NCI-H1436 (cell line): ENCODE measurements around the gene DEUP1.
A peak's percentile ranks its signal among the peaks of the same experiment; 100 is the strongest.
"Not testable (repeated sequence)": the region's sequence is repeated elsewhere in the genome, so short reads cannot be mapped to it uniquely, and the experiment has no call there.

Experiments used
- DNase-seq: peaks from one replicate; lab custom pipeline; 2025; lab: John Stamatoyannopoulos, UW

The DEUP1 gene

GRCh38 chr11:93361435-93361834 lies 30.9 kb downstream of the DEUP1 start:
- no peak for DNase-seq

GRCh38 chr11:93368022-93368421 lies 37.5 kb downstream of the DEUP1 start:
- DNase-seq, result no peak

DNA sequence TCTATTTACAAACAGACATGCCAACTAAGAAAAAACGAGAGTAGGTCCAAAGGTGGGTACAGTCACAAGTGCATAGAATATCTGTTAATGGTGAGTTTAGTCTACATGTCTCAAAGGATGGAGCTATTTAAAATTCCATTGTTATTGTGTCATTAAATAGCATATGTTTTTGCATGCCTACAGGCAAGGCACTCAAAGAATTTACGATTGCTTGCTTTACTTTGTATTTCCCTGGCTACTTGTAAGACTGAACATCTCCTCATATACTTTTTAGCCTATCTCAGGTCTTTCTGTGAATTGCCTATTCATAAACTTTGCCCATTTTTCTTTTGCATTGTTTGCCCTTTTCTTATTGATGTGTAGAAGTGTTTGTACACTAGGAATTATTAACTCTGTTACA lies 39.7 kb downstream of the DEUP1 start:
- no peak for DNase-seq

GRCh38 chr11:93389737-93390136 lies 59.2 kb downstream of the DEUP1 start:
- no peak for DNase-seq

- no peak for DNase-seq
These were observed 62.3 kb downstream of the DEUP1 start for GRCh38 chr11:93392867-93393266.

DNA sequence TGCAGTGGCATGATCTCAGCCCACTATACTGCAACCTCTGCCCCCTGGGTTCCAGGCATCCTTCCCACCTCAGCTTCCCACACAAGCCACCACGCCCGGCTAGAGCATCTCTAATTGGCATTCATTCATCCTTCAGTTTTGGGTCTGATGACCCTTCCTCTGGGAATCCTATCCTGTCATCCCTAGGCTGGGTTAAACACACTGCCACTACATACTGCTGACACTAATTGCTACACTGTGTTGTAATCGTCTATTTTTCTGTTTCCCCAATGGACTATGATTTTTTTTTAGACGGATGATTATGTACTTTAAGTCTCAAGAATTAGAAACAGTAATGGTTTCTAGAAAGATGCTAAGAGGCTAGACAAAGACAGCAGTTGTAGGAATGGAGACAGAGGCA lies 62.8 kb downstream of the DEUP1 start:
- DNase-seq, result no peak

GRCh38 chr11:93394488-93394887 lies 63.9 kb downstream of the DEUP1 start:
- DNase-seq, result no peak

DNA sequence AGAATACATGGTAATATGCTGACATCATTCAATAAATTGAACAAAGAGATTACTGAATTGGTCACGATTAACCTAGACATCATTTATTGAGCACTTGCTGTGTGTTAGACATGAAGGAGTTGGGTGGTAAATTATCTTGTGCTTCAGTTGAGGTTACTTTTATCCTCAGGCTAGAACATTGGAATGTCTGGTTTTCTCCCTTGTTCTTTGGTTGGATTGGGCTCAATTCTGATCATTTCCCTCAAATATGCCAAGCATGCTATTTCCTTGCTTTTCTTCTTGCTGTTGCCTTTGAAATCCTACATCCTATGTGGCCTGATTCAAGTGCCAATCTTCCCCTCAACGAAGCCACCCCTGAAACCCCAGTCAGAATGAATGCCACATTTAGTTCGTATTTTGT lies 65.8 kb downstream of the DEUP1 start:
- no peak for DNase-seq

DNA sequence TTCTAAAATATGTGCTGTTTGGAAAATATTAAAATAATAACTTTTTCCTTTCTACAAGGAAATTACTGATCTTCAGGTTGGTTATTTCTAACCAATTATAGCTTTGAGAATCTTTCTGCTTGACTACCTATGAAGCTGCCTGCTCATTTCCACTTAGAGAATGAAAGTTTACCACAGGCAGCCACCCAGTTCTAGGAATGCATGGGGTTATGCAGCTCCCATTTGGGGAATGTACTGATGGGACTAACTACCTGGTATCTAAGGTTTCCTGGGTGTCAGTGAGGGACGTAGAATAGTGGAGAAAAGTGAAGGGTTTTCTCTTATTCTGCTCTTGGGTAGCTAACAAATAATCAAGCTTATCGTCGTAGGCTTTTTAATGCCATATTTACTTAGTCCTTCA lies 73.4 kb downstream of the DEUP1 start:
- no peak for DNase-seq

GRCh38 chr11:93407777-93408401 lies 77.3 kb downstream of the DEUP1 start:
- no peak for DNase-seq

GRCh38 chr11:93410441-93410840 lies 79.9 kb downstream of the DEUP1 start:
- no peak for DNase-seq

- no peak for DNase-seq
These were observed 81.2 kb downstream of the DEUP1 start for GRCh38 chr11:93411705-93412104.

- no peak for DNase-seq
These were observed 101.7 kb downstream of the DEUP1 start for GRCh38 chr11:93432247-93432646.

- not testable (repeated sequence) for DNase-seq
These were observed 112.7 kb downstream of the DEUP1 start for GRCh38 chr11:93443232-93443631.

DNA sequence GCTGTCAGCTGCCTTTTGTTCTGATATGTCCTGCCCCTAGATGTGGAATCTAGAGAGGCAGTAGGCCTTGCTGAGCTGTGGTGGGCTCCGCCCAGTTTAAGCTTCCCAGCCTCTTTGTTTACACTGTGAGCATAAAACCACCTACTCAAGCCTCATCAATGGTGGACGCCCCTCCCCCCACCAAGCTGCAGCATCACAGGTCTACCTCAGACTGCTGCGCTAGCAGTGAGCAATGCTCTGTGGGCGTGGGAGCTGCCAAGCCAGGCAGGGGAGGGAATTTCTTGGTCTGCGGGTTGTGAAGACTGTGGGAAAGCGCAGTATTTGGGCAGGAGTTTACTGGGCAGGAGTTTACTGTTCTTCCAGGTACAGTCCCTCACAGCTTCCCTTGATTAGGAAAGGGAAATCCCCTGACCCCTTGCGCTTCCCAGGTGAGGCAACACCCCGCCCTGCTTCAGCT lies 114.1 kb downstream of the DEUP1 start:
- peak; percentile 75 for DNase-seq

- no peak for DNase-seq
These were observed 127.7 kb downstream of the DEUP1 start for GRCh38 chr11:93458286-93458685.

DNA sequence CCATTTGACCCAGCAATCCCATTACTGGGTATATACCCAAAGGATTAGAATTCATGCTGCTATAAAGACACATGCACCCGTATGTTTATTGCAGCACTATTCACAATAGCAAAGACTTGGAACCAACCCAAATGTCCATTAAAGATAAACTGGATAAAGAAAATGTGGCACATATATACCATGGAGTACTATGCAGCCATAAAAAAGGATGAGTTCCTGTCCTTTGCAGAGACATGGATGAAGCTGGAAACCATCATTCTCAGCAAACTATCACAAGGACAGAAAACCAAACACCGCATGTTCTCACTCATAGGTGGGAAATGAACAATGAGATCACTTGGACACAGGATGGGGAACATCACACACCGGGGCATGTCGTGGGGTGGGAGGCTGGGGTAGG lies 133.1 kb downstream of the DEUP1 start:
- DNase-seq, result not testable (repeated sequence)

DNA sequence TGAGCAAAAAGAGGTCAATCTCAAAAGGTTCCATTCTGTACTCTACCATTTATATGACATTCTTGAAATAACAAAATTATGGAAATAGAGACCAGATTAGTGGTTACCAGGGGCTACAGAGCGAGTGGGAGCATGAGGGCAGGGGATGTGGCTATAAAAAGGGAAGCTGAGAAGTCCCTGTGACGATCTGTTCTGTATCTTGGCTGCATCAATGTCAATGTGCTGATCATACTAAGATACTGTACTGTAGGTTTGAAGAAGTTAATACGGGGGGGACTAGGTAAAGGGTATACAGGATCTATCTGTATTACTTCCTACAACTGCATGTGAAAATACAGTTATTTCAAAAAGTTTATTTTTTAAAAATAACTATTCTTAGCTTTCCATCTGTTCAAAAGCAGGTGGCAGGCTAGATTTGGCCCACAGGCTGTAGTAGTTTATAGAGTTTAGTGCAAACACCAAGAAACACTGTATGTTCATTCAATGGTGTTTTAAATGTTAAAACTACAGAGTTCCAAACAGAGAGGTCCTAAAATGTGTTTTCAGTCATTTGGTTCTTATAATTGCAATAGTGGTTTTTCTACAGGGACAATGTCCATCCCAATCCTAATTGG lies 134.5 kb downstream of the DEUP1 start:
- no peak for DNase-seq

- DNase-seq, result no peak
These were observed 136.5 kb downstream of the DEUP1 start for GRCh38 chr11:93467054-93467453.

GRCh38 chr11:93468290-93468689 lies 137.7 kb downstream of the DEUP1 start:
- DNase-seq, result no peak

- DNase-seq, result no peak
These were observed 143.6 kb downstream of the DEUP1 start for GRCh38 chr11:93474123-93474522.

- no peak for DNase-seq
These were observed 146.3 kb downstream of the DEUP1 start for GRCh38 chr11:93476796-93477195.

DNA sequence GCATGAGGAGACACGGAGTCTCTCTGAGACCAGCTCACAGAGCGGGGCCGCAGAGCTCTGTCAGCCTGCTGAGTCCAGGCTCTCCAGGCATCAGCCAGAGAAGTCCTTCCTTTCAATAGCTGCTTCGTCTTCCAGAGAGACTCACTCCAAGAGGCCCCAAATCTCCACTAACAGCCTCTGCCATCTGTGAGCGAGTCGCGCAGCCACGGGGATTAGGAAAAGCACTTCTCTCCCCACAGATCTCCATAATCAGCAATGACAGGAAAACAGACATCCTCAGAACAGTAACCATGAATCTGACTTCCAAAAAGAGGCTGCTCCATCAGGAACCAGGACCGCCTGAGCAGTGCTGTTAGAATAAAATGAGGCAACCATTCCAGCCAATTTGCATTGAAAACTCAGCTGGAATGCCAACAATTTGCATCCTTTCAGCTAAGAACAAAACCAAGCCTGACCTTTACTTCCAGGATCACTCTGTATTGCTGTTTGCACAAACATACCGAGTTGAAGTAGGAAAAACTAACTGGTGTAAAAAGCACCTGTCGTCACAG lies 147.2 kb downstream of the DEUP1 start:
- DNase-seq, result no peak

DNA sequence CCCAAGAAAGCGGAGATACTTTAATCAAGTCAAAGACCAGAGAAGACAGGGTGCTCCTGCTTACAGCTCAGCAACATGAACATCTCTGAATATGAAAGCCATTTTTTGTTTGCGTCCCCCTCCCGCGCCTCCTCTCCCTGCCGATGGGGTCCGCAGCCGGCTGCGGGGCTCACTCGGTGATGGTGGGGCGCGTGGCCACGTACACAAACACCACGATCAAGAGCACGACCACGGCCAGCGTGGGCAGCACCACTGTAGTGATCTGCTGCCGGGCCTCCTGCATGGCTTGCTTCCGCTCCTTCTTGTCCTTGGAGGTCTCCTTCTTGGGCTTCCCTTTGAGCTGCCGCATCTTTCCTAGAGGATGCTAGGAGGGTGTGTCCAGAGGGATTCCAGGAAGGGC lies 148.3 kb downstream of the DEUP1 start:
- no peak for DNase-seq
